Epithelial cell of prostate (primary cell): ENCODE measurements around the gene SMARCD3.

Experiments used
- DNase-seq: peaks from one replicate; pipeline ENCODE4 v3.0.0-alpha.2; 2011; ENCODE audit warnings: low read depth, low spot score
- H3K27ac ChIP-seq: fragments of 450-650 bp; 2 replicates; pipeline ENCODE4 v1.5.1; 2017; ENCODE audit warnings: mild to moderate bottlenecking

SMARCD3 gene

GRCh38 chr7:151239837-151240459 lies 8.5 kb downstream of the SMARCD3 start:
- DNase-seq = no peak

GRCh38 chr7:151238924-151239836 lies 9.3 kb downstream of the SMARCD3 start:
- no peak for DNase-seq

More at GRCh38 chr7:151239837-151240459, 8.5 kb downstream of the SMARCD3 start:
- H3K27ac ChIP-seq = no peak overlapping the region

GRCh38 chr7:151238190-151238810 lies 10.2 kb downstream of the SMARCD3 start:
- H3K27ac ChIP-seq = no peak overlapping the region
- no peak for DNase-seq

More at GRCh38 chr7:151238924-151239836, 9.3 kb downstream of the SMARCD3 start:
- no peak overlapping the region for H3K27ac ChIP-seq

- no peak for DNase-seq
- no peak overlapping the region for H3K27ac ChIP-seq
Observed at GRCh38 chr7:151237244-151238189, 11.0 kb downstream of the SMARCD3 start.

GRCh38 chr7:151236406-151236805 lies 12.1 kb downstream of the SMARCD3 start:
- DNase-seq = no peak

GRCh38 chr7:151235091-151235787 lies 13.3 kb downstream of the SMARCD3 start:
- no peak overlapping the region for H3K27ac ChIP-seq
- DNase-seq = no peak

More at GRCh38 chr7:151236406-151236805, 12.1 kb downstream of the SMARCD3 start:
- H3K27ac ChIP-seq = no peak overlapping the region

- H3K27ac ChIP-seq = peak overlapping the region; percentile 70
- no peak for DNase-seq
Observed at GRCh38 chr7:151233804-151234203, 14.7 kb downstream of the SMARCD3 start.

GRCh38 chr7:151232917-151233701 lies 15.4 kb downstream of the SMARCD3 start:
- H3K27ac ChIP-seq = peak overlapping the region; percentile 70
- DNase-seq = peak; percentile 40

GRCh38 chr7:151232091-151232916 lies 16.2 kb downstream of the SMARCD3 start, which contains the start of gene CHPF2:
TSS of gene CHPF2 (plus strand) at chr7:151232483. CDS start at chr7:151234012, 1,529 bp downstream.
- peak; percentile 40 for DNase-seq

GRCh38 chr7:151231080-151231479 lies 17.4 kb downstream of the SMARCD3 start:
- DNase-seq = no peak
- no peak overlapping the region for H3K27ac ChIP-seq

More at GRCh38 chr7:151232091-151232916, 16.2 kb downstream of the SMARCD3 start, which contains the start of gene CHPF2:
- H3K27ac ChIP-seq = peak within 1 kb of the TSS; percentile 70

GRCh38 chr7:151229249-151229648 lies 19.2 kb downstream of the SMARCD3 start:
- no peak for DNase-seq
- H3K27ac ChIP-seq = no peak overlapping the region

- H3K27ac ChIP-seq = peak overlapping the region; percentile 67
Observed at GRCh38 chr7:151228024-151228866, 20.2 kb downstream of the SMARCD3 start.

GRCh38 chr7:151226875-151227782 lies 21.4 kb downstream of the SMARCD3 start, which contains the start of gene ABCF2:
TSS of gene ABCF2 (minus strand) at chr7:151227205. CDS start at chr7:151226458, 747 bp downstream.
- DNase-seq = peak; percentile 94
- H3K27ac ChIP-seq = peak within 1 kb of the TSS; percentile 67

More at GRCh38 chr7:151228024-151228866, 20.2 kb downstream of the SMARCD3 start:
- DNase-seq = no peak

- no peak for DNase-seq
- peak overlapping the region; percentile 67 for H3K27ac ChIP-seq
Observed at GRCh38 chr7:151226560-151226874, 22.0 kb downstream of the SMARCD3 start.

- DNase-seq = no peak
- H3K27ac ChIP-seq = no peak overlapping the region
Observed at GRCh38 chr7:151225948-151226510, 22.5 kb downstream of the SMARCD3 start.
